ENCODE measurements around the gene POLR3G. TPM values are rescaled to one million over a fixed set of nuclear protein-coding genes. Genes with fewer than 3 reads are reported as not detected.

POLR3G gene
- total and polyA plus RNA-seq, 2 experiments from 2014 or later = 0.79 to 3.5 TPM

GRCh38 chr5:90560771-90561170 is 86.1 kb downstream of the POLR3G start:
- Histone ChIP-seq H3K79me2 (no peaks in the 10 kb centered on the region), H3K27me3 (peaks cover 10% of the 10 kb centered on the region), H3K4me2 (no peak overlapping the region), H3K4me1 (ENCODE audit: insufficient read depth) (no peaks in the 10 kb centered on the region), H2AFZ (no peak overlapping the region), H4K20me1 (ENCODE audit: insufficient read depth, poor library complexity, severe bottlenecking) (no peaks in the 10 kb centered on the region), H3K4me3 (no peak overlapping the region), H3K9me3 (ENCODE audit: low read depth) (no peaks in the 10 kb centered on the region), H3K36me3 (replicated peaks; ENCODE audit: insufficient read depth, low read depth) (no peaks in the 10 kb centered on the region), H3K27ac (no peak overlapping the region), H3K9me2 (replicated peaks; ENCODE audit: insufficient read depth) (no peaks in the 10 kb centered on the region)
- 83% methylated on average over 2 of the region's 2 CpGs for WGBS (ENCODE audit: low lambda C conversion rate, missing lambda C conversion rate)
- DNase-seq (ENCODE audit: low spot score) = no peak
- TF ChIP-seq CTCF (IDR thresholded peaks at IDR 0.05; ENCODE audit: poor library complexity) = no peak
- TF ChIP-seq EZH2phosphoT487 (IDR thresholded peaks at IDR 0.05; ENCODE audit: low read depth, severe bottlenecking, unreplicated experiment) = no peak
- TF ChIP-seq EZH2 (IDR thresholded peaks at IDR 0.05; ENCODE audit: borderline replicate concordance) = no peak

GRCh38 chr5:90561766-90562165 is 87.1 kb downstream of the POLR3G start:
- no peak for DNase-seq (ENCODE audit: low spot score)
- no peak overlapping the region for H3K4me2 ChIP-seq
- H3K27ac ChIP-seq = no peak overlapping the region
- H3K9me2 ChIP-seq (replicated peaks; ENCODE audit: insufficient read depth) = no peaks in the 10 kb centered on the region
- H4K20me1 ChIP-seq (ENCODE audit: insufficient read depth, poor library complexity, severe bottlenecking) = no peaks in the 10 kb centered on the region
- no peak overlapping the region for H2AFZ ChIP-seq
- peaks cover 6% of the 10 kb centered on the region for H3K27me3 ChIP-seq
- H3K9me3 ChIP-seq (ENCODE audit: low read depth) = no peaks in the 10 kb centered on the region
- no peak for TF ChIP-seq CTCF (IDR thresholded peaks at IDR 0.05; ENCODE audit: poor library complexity)
- TF ChIP-seq EZH2phosphoT487 (IDR thresholded peaks at IDR 0.05; ENCODE audit: low read depth, severe bottlenecking, unreplicated experiment) = no peak
- TF ChIP-seq EZH2 (IDR thresholded peaks at IDR 0.05; ENCODE audit: borderline replicate concordance) = no peak
- no peaks in the 10 kb centered on the region for H3K4me1 ChIP-seq (ENCODE audit: insufficient read depth)
- no peaks in the 10 kb centered on the region for H3K79me2 ChIP-seq
- 56% methylated on average over 1 of the region's 1 CpG for WGBS (ENCODE audit: low lambda C conversion rate, missing lambda C conversion rate)
- no peaks in the 10 kb centered on the region for H3K36me3 ChIP-seq (replicated peaks; ENCODE audit: insufficient read depth, low read depth)
- H3K4me3 ChIP-seq = no peak overlapping the region

- no peaks in the 10 kb centered on the region for H3K4me1 ChIP-seq (ENCODE audit: insufficient read depth)
Measured at GRCh38 chr5:90562341-90562740, 87.7 kb downstream of the POLR3G start.

More at GRCh38 chr5:90562341-90562740, 87.7 kb downstream of the POLR3G start:
- H3K9me3 ChIP-seq (ENCODE audit: low read depth) = no peaks in the 10 kb centered on the region
- no peak for TF ChIP-seq EZH2 (IDR thresholded peaks at IDR 0.05; ENCODE audit: borderline replicate concordance)
- no peak for TF ChIP-seq CTCF (IDR thresholded peaks at IDR 0.05; ENCODE audit: poor library complexity)
- TF ChIP-seq EZH2phosphoT487 (IDR thresholded peaks at IDR 0.05; ENCODE audit: low read depth, severe bottlenecking, unreplicated experiment) = no peak
- H3K4me2 ChIP-seq = peak overlapping the region; percentile 21
- no peak overlapping the region for H3K4me3 ChIP-seq
- H3K27me3 ChIP-seq = peaks cover under 1% of the 10 kb centered on the region
- peak overlapping the region; percentile 36 for H3K27ac ChIP-seq
- no peak for DNase-seq (ENCODE audit: low spot score)
- H2AFZ ChIP-seq = no peak overlapping the region
- H3K9me2 ChIP-seq (replicated peaks; ENCODE audit: insufficient read depth) = no peaks in the 10 kb centered on the region
- no peaks in the 10 kb centered on the region for H4K20me1 ChIP-seq (ENCODE audit: insufficient read depth, poor library complexity, severe bottlenecking)
- WGBS (ENCODE audit: low lambda C conversion rate, missing lambda C conversion rate) = 71% methylated on average over 5 of the region's 5 CpGs
- H3K79me2 ChIP-seq = no peaks in the 10 kb centered on the region
- H3K36me3 ChIP-seq (replicated peaks; ENCODE audit: insufficient read depth, low read depth) = no peaks in the 10 kb centered on the region

All from hepatocyte (in vitro differentiated cells).